Measurements from ENCODE around the gene FAM200B.
A peak's percentile ranks its signal among the peaks of the same experiment; 100 is the strongest.
"Not testable (repeated sequence)": the region's sequence is repeated elsewhere in the genome, so short reads cannot be mapped to it uniquely, and the experiment has no call there.

Gene FAM200B

DNA sequence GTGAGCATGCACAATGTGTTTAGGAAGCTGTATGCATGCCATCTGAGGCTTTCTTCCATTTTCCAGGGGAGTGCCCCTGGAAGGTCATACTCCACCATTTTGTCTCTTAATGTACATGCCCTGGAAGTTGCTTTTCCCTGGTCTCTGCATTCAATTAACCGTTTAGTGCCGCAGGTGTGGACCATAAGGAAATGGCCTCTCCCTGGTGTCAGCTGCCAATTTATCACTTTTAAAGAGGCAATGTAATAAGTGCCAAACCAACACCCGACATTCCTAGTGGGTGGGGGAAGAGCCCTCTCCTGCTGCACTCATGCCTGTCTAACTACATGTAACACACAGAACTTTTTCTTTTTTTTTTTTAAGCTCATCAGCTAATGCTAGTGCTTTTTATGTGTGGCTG is 14.1 kb downstream of the FAM200B start:
- DNase-seq (ENCODE audit: low spot score): no peak

GRCh38 chr4:15696866-15697265 is 15.2 kb downstream of the FAM200B start:
- DNase-seq (ENCODE audit: low spot score): no peak

GRCh38 chr4:15702941-15703403 is 21.3 kb downstream of the FAM200B start, which contains the start of gene BST1:
Gene BST1 (plus strand): TSS chr4:15703065. CDS start chr4:15703145, 80 bp downstream.
- no peak for DNase-seq (ENCODE audit: low spot score)

- DNase-seq (ENCODE audit: low spot score): no peak
Measured at GRCh38 chr4:15703439-15703838, 21.8 kb downstream of the FAM200B start.

DNA sequence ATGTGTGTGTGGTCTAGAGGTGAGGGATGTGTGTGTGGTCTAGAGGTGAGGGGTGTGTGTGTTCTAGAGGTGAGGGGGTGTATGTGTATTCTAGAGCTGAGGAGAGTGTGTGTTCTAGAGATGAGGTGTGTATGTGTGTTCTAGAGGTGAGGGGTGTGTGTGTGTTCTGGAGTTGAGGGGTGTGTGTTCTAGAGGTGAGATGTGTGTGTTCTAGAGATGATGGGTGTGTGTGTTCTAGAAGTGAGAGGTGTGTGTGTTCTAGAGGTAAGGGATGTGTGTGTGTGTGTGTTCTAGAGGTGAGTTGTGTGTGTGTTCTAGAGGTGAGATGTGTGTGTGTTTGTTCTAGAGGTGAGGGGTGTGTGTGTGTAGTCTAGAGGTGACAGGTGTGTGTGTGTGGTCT is 22.5 kb downstream of the FAM200B start:
- no peak for DNase-seq (ENCODE audit: low spot score)

DNA sequence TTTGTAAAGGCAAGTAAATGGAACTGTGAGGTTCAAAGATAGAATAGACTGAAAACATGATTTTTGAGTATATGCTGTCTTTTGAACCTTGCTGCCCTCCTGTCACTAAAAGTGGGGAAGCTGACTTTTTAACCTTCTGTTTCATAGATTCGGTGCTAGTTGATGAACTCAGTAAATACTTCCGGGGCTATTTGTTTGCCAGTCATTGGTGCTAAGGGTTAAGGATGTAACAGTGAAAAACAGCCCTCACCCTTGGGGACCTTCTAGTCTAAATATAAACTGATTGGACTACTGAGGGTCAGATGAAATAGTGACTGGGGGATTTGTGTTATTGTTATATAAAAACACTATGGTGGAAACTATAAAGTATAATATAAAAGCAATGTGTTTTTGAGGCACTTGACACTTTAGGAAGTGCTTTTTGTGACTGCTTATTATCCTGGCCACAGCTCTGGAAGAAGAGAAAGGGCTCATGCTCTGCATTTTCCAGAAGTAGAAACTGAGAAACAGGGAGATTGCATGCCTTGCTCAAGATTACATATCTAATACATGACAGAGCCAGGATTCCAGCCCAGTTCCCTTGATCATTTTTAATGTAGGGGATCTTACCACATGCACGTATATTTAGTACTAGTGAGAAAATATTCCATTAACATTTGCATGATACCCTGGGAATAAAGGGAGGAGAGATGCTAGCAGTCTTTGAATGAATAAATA is 25.2 kb downstream of the FAM200B start:
- no peak for DNase-seq (ENCODE audit: low spot score)

DNA sequence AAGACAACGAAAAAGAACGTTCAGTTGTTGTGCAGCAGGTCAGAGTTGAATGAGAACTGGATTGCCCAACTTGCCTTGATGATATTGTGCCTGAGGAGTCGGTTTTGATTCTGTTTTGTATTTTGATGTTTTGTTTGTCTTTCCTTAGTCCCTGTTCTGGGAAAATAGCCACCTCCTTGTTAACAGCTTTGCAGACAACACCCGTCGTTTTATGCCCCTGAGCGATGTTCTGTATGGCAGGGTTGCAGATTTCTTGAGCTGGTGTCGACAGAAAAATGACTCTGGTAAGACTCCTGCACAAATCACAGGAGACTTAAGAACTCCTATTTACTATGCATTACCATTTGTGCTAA is 25.7 kb downstream of the FAM200B start:
- DNase-seq (ENCODE audit: low spot score): no peak

DNA sequence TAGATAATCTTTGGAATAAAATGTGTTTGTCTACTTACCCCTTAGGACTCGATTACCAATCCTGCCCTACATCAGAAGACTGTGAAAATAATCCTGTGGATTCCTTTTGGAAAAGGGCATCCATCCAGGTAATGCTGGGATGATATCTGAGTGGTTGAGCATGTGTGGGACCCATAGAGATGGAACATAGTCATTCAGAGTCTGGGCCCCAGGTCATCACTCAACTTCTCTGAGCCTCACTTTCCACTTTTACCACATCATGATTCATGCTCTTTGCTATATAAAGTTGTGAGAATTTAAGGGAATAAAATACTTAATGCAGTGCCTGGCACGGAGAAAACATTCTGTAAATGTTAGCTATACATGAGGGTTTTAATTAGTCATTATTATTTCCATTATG is 30.1 kb downstream of the FAM200B start:
- no peak for DNase-seq (ENCODE audit: low spot score)

GRCh38 chr4:15712214-15712613 is 30.6 kb downstream of the FAM200B start:
- no peak for DNase-seq (ENCODE audit: low spot score)

GRCh38 chr4:15714141-15714540 is 32.5 kb downstream of the FAM200B start:
- no peak for DNase-seq (ENCODE audit: low spot score)

DNA sequence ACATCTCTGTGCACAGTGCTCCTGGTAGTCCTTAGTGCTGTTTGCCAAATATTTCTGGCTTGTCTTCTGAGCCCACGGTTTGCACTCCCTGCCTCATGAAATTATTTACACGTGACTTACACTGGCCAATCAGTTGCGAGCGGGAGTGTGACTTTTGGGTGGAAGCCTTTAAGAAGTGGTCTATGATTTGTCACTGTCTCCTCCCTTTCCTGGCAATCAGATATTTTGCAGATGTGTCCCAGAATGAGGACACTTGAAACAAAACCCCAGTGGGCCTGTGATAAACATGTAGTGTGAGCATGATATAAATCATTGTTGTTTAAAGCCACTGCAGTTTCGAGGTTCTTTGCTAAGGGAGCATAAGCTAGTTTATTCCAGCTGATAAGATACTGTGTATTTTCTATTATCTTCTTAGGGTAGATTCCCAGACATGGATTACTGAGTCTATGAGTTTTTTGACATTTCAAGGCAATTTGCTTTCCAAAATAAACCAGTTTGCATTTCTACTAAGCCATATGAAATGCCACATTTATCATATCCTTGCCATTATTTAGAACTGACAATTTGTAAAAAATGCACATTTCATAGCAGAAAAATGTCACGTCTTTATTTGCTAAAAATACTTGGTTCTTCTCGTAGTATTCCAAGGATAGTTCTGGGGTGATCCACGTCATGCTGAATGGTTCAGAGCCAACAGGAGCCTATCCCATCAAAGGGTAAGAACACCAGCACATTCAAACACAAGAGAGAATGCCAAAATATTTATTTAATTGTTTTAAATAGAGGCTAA is 33.2 kb downstream of the FAM200B start:
- DNase-seq (ENCODE audit: low spot score): no peak

- DNase-seq (ENCODE audit: low spot score): no peak
Measured at GRCh38 chr4:15716115-15716514, 34.5 kb downstream of the FAM200B start.

GRCh38 chr4:15717086-15717485 is 35.5 kb downstream of the FAM200B start:
- no peak for DNase-seq (ENCODE audit: low spot score)

GRCh38 chr4:15717657-15718416 is 36.2 kb downstream of the FAM200B start:
- DNase-seq (ENCODE audit: low spot score): no peak

GRCh38 chr4:15718465-15718864 is 36.8 kb downstream of the FAM200B start:
- no peak for DNase-seq (ENCODE audit: low spot score)

DNA sequence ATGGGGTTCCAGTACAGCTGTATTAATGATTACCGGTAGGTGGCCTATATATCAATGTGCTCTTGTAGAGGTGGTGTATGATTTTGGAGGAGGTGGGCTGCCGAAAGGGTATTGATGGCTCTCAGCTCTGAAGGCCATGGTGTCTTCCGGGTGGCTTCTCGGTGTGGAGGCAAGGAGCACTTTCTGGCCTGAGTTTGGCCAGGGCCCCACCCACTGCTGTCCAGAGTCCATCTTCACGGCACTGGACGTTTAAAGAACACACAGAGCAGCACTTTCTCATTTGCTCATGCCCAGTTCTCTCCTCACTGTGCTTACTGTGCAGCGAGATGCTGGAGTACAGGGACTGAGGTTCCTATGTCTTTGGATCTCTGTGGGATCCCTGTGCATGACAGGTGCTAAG is 37.3 kb downstream of the FAM200B start:
- no peak for DNase-seq (ENCODE audit: low spot score)

DNA sequence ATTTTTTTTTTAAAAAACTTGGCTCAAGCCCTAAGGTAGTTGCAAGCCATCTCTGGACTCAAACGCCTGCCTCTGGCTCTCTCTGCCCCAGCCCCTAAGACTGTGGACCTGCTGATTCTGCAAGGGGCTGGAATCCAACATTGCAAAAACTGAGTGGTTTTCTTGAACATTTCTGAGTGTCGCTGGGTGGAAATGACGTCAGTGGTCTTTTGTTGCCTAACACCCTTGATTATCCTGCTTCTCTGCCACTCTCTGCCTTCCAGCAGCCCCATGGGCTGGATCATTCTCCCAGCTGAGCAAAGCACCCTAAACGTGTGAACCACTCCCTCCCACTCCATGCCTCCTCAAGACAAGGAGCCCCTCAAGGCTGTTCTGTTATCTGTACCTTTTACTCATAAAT is 37.9 kb downstream of the FAM200B start:
- DNase-seq (ENCODE audit: low spot score): no peak

- no peak for DNase-seq (ENCODE audit: low spot score)
Measured at GRCh38 chr4:15720851-15721250, 39.2 kb downstream of the FAM200B start.

GRCh38 chr4:15725608-15726007 is 44.0 kb downstream of the FAM200B start:
- DNase-seq (ENCODE audit: low spot score): no peak

GRCh38 chr4:15729910-15730533 is 48.4 kb downstream of the FAM200B start:
- peak; percentile 53 for DNase-seq (ENCODE audit: low spot score)

GRCh38 chr4:15733061-15733460 is 51.4 kb downstream of the FAM200B start:
- not testable (repeated sequence) for DNase-seq (ENCODE audit: low spot score)

DNA sequence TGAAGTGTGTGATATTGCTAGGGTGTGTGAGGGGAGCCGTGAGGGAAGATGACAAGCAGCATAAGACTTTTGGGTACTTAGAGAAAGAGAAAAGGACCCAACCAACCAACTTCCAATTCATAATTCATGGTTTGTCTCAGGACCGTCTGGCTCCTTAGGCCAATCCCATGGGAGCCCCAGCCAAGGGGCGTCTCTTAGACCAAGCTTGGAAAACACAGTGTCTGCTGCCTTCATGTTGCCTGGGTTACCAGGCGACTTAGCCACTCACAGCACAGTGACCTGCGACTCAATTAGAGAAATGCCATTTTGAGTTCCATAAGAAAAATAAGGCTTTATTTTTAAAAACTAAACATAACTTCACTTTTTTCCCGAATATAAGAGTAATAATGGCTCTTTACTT is 53.9 kb downstream of the FAM200B start:
- no peak for DNase-seq (ENCODE audit: low spot score)
